Common myeloid progenitor, CD34-positive (primary cell): ENCODE measurements around the gene DHX58.

Experiments
- CTCF ChIA-PET: fragments of 350-600 bp; sonication (Branson Sonifier 250); formaldehyde crosslinking; loops from one replicate; lab custom pipeline; 2021; ENCODE audit warnings: antibody characterized with exemption; lab: Charles Lee
- POLR2A ChIA-PET: fragments of 350-600 bp; sonication (Branson Sonifier 250); formaldehyde crosslinking; loops from one replicate; lab custom pipeline; 2021; ENCODE audit warnings: antibody characterized with exemption; lab: Charles Lee
- DNase-seq, 3 donors: peaks; one replicate each; pipeline versions ENCODE4 v3.0.0 to v3.0.0-alpha.2; 2013
- H3K27ac ChIP-seq, 2 experiments: 1 replicate in 1 of 2; 2 replicates in 1 of 2; pipeline ENCODE4 v1.7.0; 2013; ENCODE audit warnings: inconsistent platforms in 2 of 2, low read length in 2 of 2, mild to moderate bottlenecking in 2 of 2, low read depth in 1 of 2, moderate library complexity in 1 of 2; ENCODE audit not compliant: severe bottlenecking in 2 of 2, insufficient read depth in 1 of 2, poor library complexity in 1 of 2
- H3K27me3 ChIP-seq, 5 experiments: replicated peaks in 2 of 5; 1 replicate in 3 of 5; 2 replicates in 2 of 5; pipeline versions ENCODE4 v1.6.1 to v1.7.0; 2013; ENCODE audit warnings: low read length in 4 of 5, mild to moderate bottlenecking in 2 of 5, moderate library complexity in 2 of 5, inconsistent platforms in 1 of 5; ENCODE audit not compliant: insufficient read depth in 5 of 5, control insufficient read depth in 4 of 5
- H3K36me3 ChIP-seq, 4 experiments: 1 replicate in 2 of 4; 2 replicates in 2 of 4; pipeline versions ENCODE4 v1.6.1 to v1.7.0; 2013; ENCODE audit warnings: low read length in 3 of 4, control low read depth in 1 of 4, mild to moderate bottlenecking in 1 of 4; ENCODE audit not compliant: control insufficient read depth in 4 of 4, insufficient read depth in 4 of 4
- H3K4me1 ChIP-seq, 4 experiments: 1 replicate in 3 of 4; 2 replicates in 1 of 4; pipeline versions ENCODE4 v1.6.1 to v1.7.1; 2013; ENCODE audit warnings: low read length in 3 of 4, mild to moderate bottlenecking in 3 of 4, control low read depth in 1 of 4, inconsistent platforms in 1 of 4, moderate library complexity in 1 of 4; ENCODE audit not compliant: control insufficient read depth in 4 of 4, insufficient read depth in 4 of 4; ENCODE audit errors: control extremely low read depth in 1 of 4
- H3K4me3 ChIP-seq, 7 experiments: 1 replicate in 4 of 7; 2 replicates in 3 of 7; pipeline versions ENCODE4 v1.5.1 to v1.7.0; 2013; ENCODE audit warnings: mild to moderate bottlenecking in 7 of 7, low read length in 6 of 7, moderate library complexity in 6 of 7, inconsistent platforms in 2 of 7, low read depth in 2 of 7, control low read depth in 1 of 7; ENCODE audit not compliant: insufficient read depth in 4 of 7, control insufficient read depth in 1 of 7; ENCODE audit errors: extremely low read depth in 1 of 7
- H3K9me3 ChIP-seq, 5 experiments: 1 replicate in 4 of 5; 2 replicates in 1 of 5; pipeline versions ENCODE4 v1.6.1 to v1.7.1; 2013; ENCODE audit warnings: low read length in 4 of 5, mild to moderate bottlenecking in 2 of 5, inconsistent platforms in 1 of 5, low read depth in 1 of 5, moderate library complexity in 1 of 5; ENCODE audit not compliant: control insufficient read depth in 4 of 5, insufficient read depth in 2 of 5; ENCODE audit errors: control extremely low read depth in 1 of 5
- WGBS: methylation state at CpG from one replicate; pipeline ENCODE4 v1.1.5; 2013; ENCODE audit not compliant: insufficient coverage; 5-methylcytosine and 5-hydroxymethylcytosine counted together

Gene DHX58

GRCh38 chr17:42104264-42104663 is 8.2 kb downstream of the DHX58 start:
- no peak overlapping the region for H3K27ac ChIP-seq
- no peak for DNase-seq
- CTCF ChIA-PET = interaction anchor here (0.6 to 21.8 kb wide), 7 partner anchors 8 to 81 kb away, joined by 3 to 381 read pairs (median 9); partner anchors contain the start of genes DHX58, DNAJC7 and NKIRAS2
- WGBS = no CpG with 5 or more reads among the region's 3 CpGs
- H3K4me1 ChIP-seq = peaks cover 0 to 17% (median 15%) of the 10 kb centered on the region in 4 experiments
- no peaks in the 10 kb centered on the region for H3K27me3 ChIP-seq
- POLR2A ChIA-PET = no interaction called here
- peaks cover 0 to 27% (median 3%) of the 10 kb centered on the region in 4 experiments for H3K36me3 ChIP-seq
- no peaks in the 10 kb centered on the region for H3K9me3 ChIP-seq
- no peak overlapping the region for H3K4me3 ChIP-seq

DNA sequence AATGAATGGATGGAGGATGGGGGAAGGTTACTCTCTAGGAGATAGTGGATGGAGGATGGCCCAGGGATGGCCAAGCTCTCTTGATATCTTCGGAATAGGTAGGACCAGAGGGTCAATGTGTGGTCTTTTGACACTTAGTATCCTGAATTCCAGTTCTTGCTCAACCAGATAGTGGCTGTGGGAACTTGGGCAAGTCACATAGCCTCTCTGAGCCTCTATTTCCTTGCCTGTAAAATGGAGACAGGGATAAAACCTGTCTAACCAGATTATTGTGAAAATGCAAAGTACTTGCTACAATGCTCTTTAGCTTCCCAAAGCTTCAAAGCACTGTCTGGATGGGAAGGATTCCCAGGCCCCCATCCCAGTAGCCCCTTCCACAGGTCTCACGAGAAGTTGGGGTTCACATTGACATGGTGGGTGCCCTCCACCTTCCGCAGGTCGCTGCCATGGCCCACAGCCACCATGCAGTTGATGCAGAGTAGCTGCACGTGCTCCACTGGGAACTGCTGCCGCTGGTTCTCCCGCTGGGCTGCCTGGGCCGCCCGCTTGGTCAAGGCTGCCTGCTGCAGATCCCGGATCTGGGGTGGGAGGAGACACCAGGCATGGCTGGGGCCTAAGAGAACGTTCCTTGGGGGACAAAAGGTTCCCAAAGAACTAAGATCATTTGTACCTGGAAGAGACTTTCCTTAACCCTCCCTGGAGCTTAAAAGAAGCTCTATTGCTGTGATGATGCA is 9.1 kb downstream of the DHX58 start:
- H3K27me3 ChIP-seq = no peaks in the 10 kb centered on the region
- no peaks in the 10 kb centered on the region for H3K9me3 ChIP-seq
- WGBS = 100% methylated on average over 11 of the region's 11 CpGs
- H3K27ac ChIP-seq = no peak overlapping the region
- H3K4me3 ChIP-seq = no peak overlapping the region
- DNase-seq = no peak
- H3K4me1 ChIP-seq = peaks cover 0 to 17% (median 15%) of the 10 kb centered on the region in 4 experiments
- POLR2A ChIA-PET = no interaction called here
- peaks cover 0 to 19% (median under 1%) of the 10 kb centered on the region in 4 experiments for H3K36me3 ChIP-seq
- CTCF ChIA-PET = interaction anchor here (0.8 to 21.8 kb wide), 7 partner anchors 9 to 112 kb away, joined by 3 to 381 read pairs (median 9); partner anchors contain the start of genes DHX58, DNAJC7 and NKIRAS2

- WGBS = 55% methylated on average over 14 of the region's 14 CpGs
- H3K9me3 ChIP-seq = no peaks in the 10 kb centered on the region
- ChIA-PET CTCF (interaction anchor here (0.6 to 21.8 kb wide), 16 partner anchors 10 to 136 kb away, joined by 3 to 381 read pairs (median 4); partner anchors contain the start of genes DHX58, DNAJC7 and NKIRAS2), POLR2A (interaction anchor here (0.5 kb wide), 1 partner anchor 144 kb away, joined by 3 read pairs; no protein-coding TSS in a partner anchor)
- peaks cover 0 to 18% (median 10%) of the 10 kb centered on the region in 4 experiments for H3K4me1 ChIP-seq
- H3K36me3 ChIP-seq = peaks cover 0 to 19% (median under 1%) of the 10 kb centered on the region in 4 experiments
- no peak overlapping the region for H3K4me3 ChIP-seq
- DNase-seq = peak; percentile 58 to 66 (median 58)
- peaks cover 0 to 14% (median 9%) of the 10 kb centered on the region in 5 experiments for H3K27me3 ChIP-seq
- H3K27ac ChIP-seq = no peak overlapping the region
These were observed 10.8 kb downstream of the DHX58 start for GRCh38 chr17:42101513-42102292.

DNA sequence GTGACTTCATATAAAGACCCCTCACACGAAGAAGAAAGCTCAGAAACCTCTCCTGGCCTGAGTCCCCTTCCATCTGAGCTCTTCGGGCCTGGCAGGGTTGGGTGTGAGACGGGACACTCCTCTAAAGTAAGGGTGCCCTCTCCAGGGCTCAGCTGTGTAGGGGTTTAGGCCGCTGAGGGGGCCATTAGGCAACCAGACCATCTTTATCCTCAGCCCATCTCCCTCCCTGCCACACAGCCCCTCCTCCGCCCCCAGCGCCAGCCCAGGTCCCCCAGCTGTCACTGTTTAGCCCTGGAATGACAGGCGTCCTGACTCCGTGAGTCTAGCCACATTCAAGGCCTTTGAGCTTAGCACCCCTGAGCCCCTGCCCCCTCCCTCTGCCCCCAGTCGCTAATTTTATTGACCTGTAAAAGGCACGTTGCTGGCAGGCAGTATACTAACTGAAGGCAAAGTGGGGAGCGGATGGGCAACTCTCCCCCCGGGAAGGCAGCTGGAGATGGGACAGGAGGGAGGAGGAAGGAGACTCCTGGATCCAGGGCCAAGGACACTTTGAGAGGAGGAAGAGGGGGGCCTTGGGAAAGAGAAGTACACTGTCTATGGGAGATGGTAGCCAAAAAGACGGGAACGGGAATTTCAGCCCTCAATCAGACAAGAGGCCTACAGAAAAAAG is 13.6 kb downstream of the DHX58 start:
- peaks cover 0 to 18% (median 10%) of the 10 kb centered on the region in 4 experiments for H3K4me1 ChIP-seq
- no peak overlapping the region for H3K27ac ChIP-seq
- peaks cover 0 to 16% (median 9%) of the 10 kb centered on the region in 5 experiments for H3K27me3 ChIP-seq
- no peak for DNase-seq
- WGBS = 91% methylated on average over 9 of the region's 14 CpGs
- peaks cover 0 to 7% (median 0%) of the 10 kb centered on the region in 4 experiments for H3K36me3 ChIP-seq
- CTCF ChIA-PET = interaction anchor here (0.9 to 5.8 kb wide), 9 partner anchors 9 to 80 kb away, joined by 3 to 41 read pairs (median 4); partner anchors contain the start of genes DHX58, DNAJC7 and NKIRAS2
- no peak overlapping the region for H3K4me3 ChIP-seq
- H3K9me3 ChIP-seq = no peaks in the 10 kb centered on the region
- POLR2A ChIA-PET = interaction anchor here (0.8 to 0.9 kb wide), 2 partner anchors 10 to 13 kb away, joined by 3 read pairs; partner anchors contain the start of gene DHX58

DNA sequence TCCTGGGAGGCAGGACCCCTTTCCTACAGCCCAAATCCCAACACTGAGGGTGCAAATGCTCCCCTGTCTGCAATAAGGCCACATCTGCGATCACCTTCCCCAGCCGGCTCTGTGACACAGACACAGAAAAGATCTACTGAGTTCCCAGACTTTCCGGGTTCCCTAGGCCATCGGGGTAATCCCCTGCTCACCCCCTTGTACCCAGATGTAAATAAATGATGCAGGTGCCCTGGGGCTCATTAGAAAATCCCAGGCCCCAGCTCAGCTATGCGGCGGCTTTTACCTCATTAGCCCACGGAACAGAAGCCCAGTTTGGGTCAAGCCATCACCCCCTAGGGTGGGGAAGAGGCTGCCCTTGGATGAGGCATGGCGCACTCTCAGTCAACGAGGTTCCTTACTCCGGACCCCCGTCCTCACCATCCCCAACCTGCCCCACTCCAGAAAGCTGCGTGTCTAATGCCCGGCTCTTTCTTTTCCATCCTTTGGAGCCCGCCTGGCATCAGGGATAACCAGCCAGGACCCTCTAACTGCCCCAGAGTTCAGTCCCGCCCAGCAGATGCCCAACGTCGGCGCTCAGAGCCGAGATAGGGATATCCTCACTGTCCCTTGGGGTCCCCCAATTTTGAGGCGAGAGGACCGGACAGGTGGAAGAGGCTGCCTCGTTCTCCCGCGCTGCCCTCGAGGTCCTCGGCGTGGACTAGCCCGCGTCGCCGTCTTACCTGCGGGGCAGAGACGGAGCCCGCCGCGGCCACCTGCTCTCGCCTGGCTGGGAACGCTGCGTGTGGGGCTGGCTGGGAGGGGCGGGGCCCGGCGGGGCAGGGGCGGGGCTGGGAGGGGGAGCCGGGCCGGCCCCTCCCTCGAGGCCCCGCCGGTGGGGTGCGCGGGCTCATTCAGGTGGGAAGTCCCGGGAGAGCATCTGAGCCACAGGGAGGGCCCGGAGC is 14.6 kb downstream of the DHX58 start, which contains the start of gene ZNF385C:
Gene ZNF385C, minus strand, starts transcription at position 783 of the 941 bp plus-strand sequence. CDS start 35,417 bp downstream, outside the sequence.
- Histone ChIP-seq H3K27ac (no peak within 1 kb of the TSS), H3K9me3 (no peaks in the 10 kb centered on the region), H3K27me3 (peaks cover 0 to 16% (median 9%) of the 10 kb centered on the region in 5 experiments), H3K4me3 (peak within 1 kb of the TSS in 5 of 7 experiments; percentile 6 to 69 (median 46)), H3K4me1 (peaks cover 0 to 21% (median 13%) of the 10 kb centered on the region in 4 experiments), H3K36me3 (peaks cover 0 to 1% (median 0%) of the 10 kb centered on the region in 4 experiments)
- WGBS = 18% methylated on average over 34 of the region's 52 CpGs
- peak in 1 of 3 donors; percentile 36 for DNase-seq
- CTCF ChIA-PET = interaction anchor here (0.8 to 5.8 kb wide), 10 partner anchors 9 to 79 kb away, joined by 3 to 41 read pairs (median 4); partner anchors contain the start of genes DHX58, DNAJC7 and NKIRAS2
- POLR2A ChIA-PET = no interaction called here
